H1 (cell line): ENCODE data around the gene OOSP4A. TPM values are rescaled to one million over a fixed set of nuclear protein-coding genes. Genes with fewer than 3 reads are reported as not detected.

Experiments used
- CTCF ChIA-PET: fragments of 300-600 bp; sonication (Branson Sonifier 250); formaldehyde crosslinking; loops from one replicate; lab custom pipeline; 2021; ENCODE audit not compliant: partially characterized antibody; lab: Charles Lee
- POLR2A ChIA-PET: fragments of 300-600 bp; sonication (Branson Sonifier 250); formaldehyde crosslinking; loops from one replicate; lab custom pipeline; 2021; ENCODE audit warnings: inconsistent platforms; ENCODE audit not compliant: partially characterized antibody; lab: Charles Lee
- DNase-seq, 2 experiments: peaks; one replicate each; pipeline versions ENCODE4 v3.0.0 to v3.0.0-alpha.2; 2010 to 2022; ENCODE audit warnings: low spot score in 2 of 2, low read depth in 1 of 2, mixed read lengths in 1 of 2
- FAIRE-seq: peaks from 2 replicates; lab custom pipeline; 2011; peaks lifted over from hg19 to GRCh38; lab: Jason Lieb, UNC
- H2AFZ ChIP-seq: 2 replicates; pipeline ENCODE4 v1.8.1; 2012; ENCODE audit warnings: low read length, inconsistent platforms
- H2AK5ac ChIP-seq: 2 replicates; pipeline ENCODE4 v1.6.1; 2013; ENCODE audit warnings: low read depth, low read length
- H2BK120ac ChIP-seq: replicated peaks from 2 replicates; pipeline ENCODE3; 2013; ENCODE audit warnings: low read depth, low read length, inconsistent platforms
- H2BK12ac ChIP-seq: 2 replicates; pipeline ENCODE4 v1.6.1; 2013; ENCODE audit warnings: low read depth, low read length
- H2BK15ac ChIP-seq: 2 replicates; pipeline ENCODE4 v1.6.1; 2013; ENCODE audit warnings: low read length
- H2BK20ac ChIP-seq: 2 replicates; pipeline ENCODE4 v1.6.1; 2013; ENCODE audit warnings: low read length
- H2BK5ac ChIP-seq: 2 replicates; pipeline ENCODE4 v1.6.1; 2013; ENCODE audit warnings: low read depth, low read length
- H3K14ac ChIP-seq: 2 replicates; pipeline ENCODE4 v1.6.1; 2013; ENCODE audit warnings: inconsistent platforms; ENCODE audit not compliant: insufficient read length
- H3K18ac ChIP-seq: 2 replicates; pipeline ENCODE4 v1.6.1; 2013; ENCODE audit warnings: low read length; ENCODE audit errors: extremely low read depth
- H3K23ac ChIP-seq: 2 replicates; pipeline ENCODE4 v1.6.1; 2013; ENCODE audit warnings: inconsistent platforms; ENCODE audit not compliant: insufficient read length
- H3K23me2 ChIP-seq: 2 replicates; pipeline ENCODE4 v1.6.1; 2013; ENCODE audit warnings: low read depth, low read length
- H3K27ac ChIP-seq: 2 replicates; pipeline ENCODE4 v1.6.1; 2011; ENCODE audit warnings: low read depth, low read length, inconsistent platforms
- H3K27me3 ChIP-seq, 4 experiments: replicated peaks in 1 of 4; 1 replicate in 1 of 4; 2 replicates in 3 of 4; pipeline versions ENCODE4 v1.6.1 to v1.8.1; 2011 to 2013; ENCODE audit warnings: low read length in 3 of 4, mild to moderate bottlenecking in 3 of 4, inconsistent platforms in 2 of 4, mixed read lengths in 2 of 4, moderate library complexity in 1 of 4; ENCODE audit not compliant: control insufficient read depth in 3 of 4, insufficient read depth in 3 of 4; ENCODE audit errors: extremely low read depth in 1 of 4
- H3K36me3 ChIP-seq, 4 experiments: 2 replicates each; pipeline versions ENCODE4 v1.6.1 to v1.8.1; 2011 to 2013; ENCODE audit warnings: mild to moderate bottlenecking in 4 of 4, low read length in 3 of 4, moderate library complexity in 2 of 4, control low read depth in 1 of 4, inconsistent platforms in 1 of 4; ENCODE audit not compliant: insufficient read depth in 4 of 4, control insufficient read depth in 2 of 4
- H3K4ac ChIP-seq: replicated peaks from 2 replicates; pipeline ENCODE3; 2013; ENCODE audit warnings: low read length, low read depth, mixed read lengths, inconsistent platforms; ENCODE audit not compliant: insufficient read length
- H3K4me1 ChIP-seq, 4 experiments: replicated peaks in 1 of 4; 1 replicate in 1 of 4; 2 replicates in 3 of 4; pipeline versions ENCODE4 v1.6.1 to v1.8.1; 2011 to 2013; ENCODE audit warnings: low read length in 3 of 4, inconsistent platforms in 2 of 4, mixed read lengths in 1 of 4; ENCODE audit not compliant: insufficient read depth in 4 of 4, control insufficient read depth in 3 of 4
- H3K4me2 ChIP-seq, 2 experiments: 2 replicates each; pipeline versions ENCODE4 v1.6.1 to v1.8.1; 2011 to 2013; ENCODE audit warnings: low read depth in 2 of 2, low read length in 2 of 2, control low read depth in 1 of 2, inconsistent platforms in 1 of 2, mild to moderate bottlenecking in 1 of 2; ENCODE audit not compliant: insufficient read depth in 1 of 2
- H3K4me3 ChIP-seq, 4 experiments: fragments of 200-600, 300-600 bp in 1 of 4; sonication (generic), shearing (Covaris generic), sonication (Bioruptor Twin) in 1 of 4; 2 replicates each; pipeline versions ENCODE4 v1.5.1 to v1.8.1; 2011 to 2016; ENCODE audit warnings: low read length in 4 of 4, low read depth in 3 of 4, control low read depth in 2 of 4, inconsistent platforms in 2 of 4, mild to moderate bottlenecking in 2 of 4, mixed read lengths in 1 of 4, moderate library complexity in 1 of 4; ENCODE audit not compliant: insufficient read depth in 2 of 4; ENCODE audit errors: extremely low read depth in 1 of 4
- H3K56ac ChIP-seq: replicated peaks from 2 replicates; pipeline ENCODE3; 2013; ENCODE audit warnings: low read depth, mild to moderate bottlenecking, mixed read lengths, low read length, inconsistent platforms; ENCODE audit not compliant: insufficient read length
- H3K79me1 ChIP-seq: 2 replicates; pipeline ENCODE4 v1.6.1; 2013; ENCODE audit warnings: low read depth, low read length, control low read depth
- H3K79me2 ChIP-seq, 2 experiments: 2 replicates each; pipeline versions ENCODE4 v1.6.1 to v1.8.1; 2012 to 2013; ENCODE audit warnings: low read length in 2 of 2, mild to moderate bottlenecking in 2 of 2, inconsistent platforms in 1 of 2; ENCODE audit not compliant: insufficient read depth in 2 of 2, control insufficient read depth in 1 of 2
- H3K9ac ChIP-seq, 4 experiments: replicated peaks in 1 of 4; 1 replicate in 1 of 4; 2 replicates in 3 of 4; pipeline versions ENCODE4 v1.6.1 to v1.8.1; 2011 to 2013; ENCODE audit warnings: low read depth in 3 of 4, low read length in 3 of 4, control low read depth in 2 of 4, mild to moderate bottlenecking in 2 of 4, moderate library complexity in 2 of 4, inconsistent platforms in 1 of 4; ENCODE audit errors: extremely low read depth in 1 of 4
- H3K9me3 ChIP-seq, 2 experiments: 2 replicates each; pipeline versions ENCODE4 v1.6.1 to v1.8.1; 2012 to 2013; ENCODE audit warnings: mild to moderate bottlenecking in 2 of 2, moderate library complexity in 2 of 2, control low read depth in 1 of 2, inconsistent platforms in 1 of 2, low read depth in 1 of 2, low read length in 1 of 2, mixed read lengths in 1 of 2; ENCODE audit not compliant: insufficient read depth in 2 of 2
- H4K20me1 ChIP-seq, 2 experiments: replicated peaks in 1 of 2; 2 replicates each; pipeline versions ENCODE3 to v1.8.1; 2011 to 2013; ENCODE audit warnings: inconsistent platforms in 2 of 2, low read length in 2 of 2, mild to moderate bottlenecking in 1 of 2; ENCODE audit not compliant: insufficient read depth in 2 of 2, control insufficient read depth in 1 of 2
- H4K5ac ChIP-seq: 2 replicates; pipeline ENCODE4 v1.6.1; 2013; ENCODE audit warnings: low read length, low read depth, mixed read lengths, inconsistent platforms; ENCODE audit not compliant: insufficient read length
- H4K8ac ChIP-seq: 2 replicates; pipeline ENCODE4 v1.8.0; 2013; ENCODE audit warnings: mild to moderate bottlenecking, moderate library complexity, low read length, inconsistent platforms; ENCODE audit not compliant: insufficient read depth; ENCODE audit errors: extremely low read depth
- H4K91ac ChIP-seq: replicated peaks from 2 replicates; pipeline ENCODE3; 2013; ENCODE audit warnings: low read length, mixed read lengths, inconsistent platforms; ENCODE audit not compliant: insufficient read length
- CBX5 ChIP-seq: fragments of 300-800, 300-1000 bp; sonication (generic); IDR thresholded peaks from 2 replicates; pipeline ENCODE4 v1.7.1; 2016; ENCODE audit warnings: antibody characterized with exemption, low read length, low read depth
- CBX8 ChIP-seq: fragments of 300-800, 300-1000 bp; sonication (generic); IDR thresholded peaks from 2 replicates; pipeline ENCODE4 v1.7.1; 2016; ENCODE audit warnings: low read depth, low read length, borderline replicate concordance
- EGR1 ChIP-seq: IDR thresholded peaks from 2 replicates; pipeline ENCODE4 v1.6.1; 2011; ENCODE audit warnings: low read depth, low read length, borderline replicate concordance
- HDAC2 ChIP-seq, 2 experiments: fragments of 300-600 bp in 1 of 2; sonication (generic) in 1 of 2; IDR thresholded peaks; 2 replicates each; pipeline ENCODE4 v1.6.1; 2011 to 2012; ENCODE audit warnings: low read depth in 2 of 2, low read length in 2 of 2, mild to moderate bottlenecking in 2 of 2, moderate library complexity in 2 of 2, borderline replicate concordance in 1 of 2, inconsistent platforms in 1 of 2
- JUND ChIP-seq: IDR thresholded peaks from 2 replicates; pipeline ENCODE4 v1.6.1; 2011; ENCODE audit warnings: mild to moderate bottlenecking, improper control_type of control experiment, low read length
- KDM4A ChIP-seq: IDR thresholded peaks from one replicate; pipeline ENCODE4 v1.7.1; 2012; ENCODE audit warnings: low read depth, mild to moderate bottlenecking, moderate library complexity, low read length, inconsistent platforms; ENCODE audit not compliant: severe bottlenecking
- NRF1 ChIP-seq: IDR thresholded peaks from 2 replicates; pipeline ENCODE4 v1.6.1; 2011; ENCODE audit warnings: mild to moderate bottlenecking, low read depth, low read length, improper control_type of control experiment
- SIRT6 ChIP-seq: IDR thresholded peaks from one replicate; pipeline ENCODE4 v1.7.1; 2012; ENCODE audit warnings: low read length, inconsistent platforms
- WGBS, 2 experiments: shearing (Covaris generic) in 1 of 2; methylation state at CpG; one replicate each; pipeline versions ENCODE4 v1.1.6 to v1.1.7; 2013 to 2015; ENCODE audit warnings: low lambda C conversion rate in 2 of 2, mixed read lengths in 2 of 2, inconsistent platforms in 1 of 2, low coverage in 1 of 2, missing lambda C conversion rate in 1 of 2; ENCODE audit not compliant: insufficient replicate concordance in 2 of 2, insufficient coverage in 1 of 2, insufficient read length in 1 of 2; ENCODE audit errors: extremely low coverage in 1 of 2, missing lambda C conversion rate in 1 of 2; 5-methylcytosine and 5-hydroxymethylcytosine counted together
- polyA plus RNA-seq, 7 experiments: library from polyadenylated mRNA; depleted of rRNA in 3 of 7; stranded (reverse) in 5 of 7; unstranded in 2 of 7; fragments of >200 nt in 5 of 7; fragments of 200-250 nt in 2 of 7; gene quantifications; 1 replicate in 5 of 7; 2 replicates in 1 of 7; 4 replicates in 1 of 7; pipeline versions ENCODE4 v1.2.1 to v1.2.3, GENCODE V29; 2011 to 2013; ENCODE audit warnings: missing spikeins in 2 of 7, mixed read lengths in 2 of 7
- total RNA-seq: library from RNA; stranded (reverse); fragmentation: NEBNext Ultra II Directional; extraction: Animal tissue kit (Norgen Biotek cat#: 25700); gene quantifications from 2 replicates; pipeline ENCODE4 v1.2.1, GENCODE V29; 2021
- TF ChIP-seq, protein P1 (sequence below): IDR thresholded peaks from 2 replicates; pipeline ENCODE4 v1.6.1; 2011; ENCODE audit warnings: low read depth, mild to moderate bottlenecking, low read length; ENCODE audit not compliant: insufficient read depth
- TF ChIP-seq, protein P2 (sequence below): IDR thresholded peaks from 2 replicates; pipeline ENCODE4 v1.6.1; 2012; ENCODE audit warnings: inconsistent platforms

OOSP4A gene
- total and polyA plus RNA-seq, 2 of the 8 experiments (the other 6 are each of a cell fraction or from before 2014, with no cell fraction given), result not detected

DNA sequence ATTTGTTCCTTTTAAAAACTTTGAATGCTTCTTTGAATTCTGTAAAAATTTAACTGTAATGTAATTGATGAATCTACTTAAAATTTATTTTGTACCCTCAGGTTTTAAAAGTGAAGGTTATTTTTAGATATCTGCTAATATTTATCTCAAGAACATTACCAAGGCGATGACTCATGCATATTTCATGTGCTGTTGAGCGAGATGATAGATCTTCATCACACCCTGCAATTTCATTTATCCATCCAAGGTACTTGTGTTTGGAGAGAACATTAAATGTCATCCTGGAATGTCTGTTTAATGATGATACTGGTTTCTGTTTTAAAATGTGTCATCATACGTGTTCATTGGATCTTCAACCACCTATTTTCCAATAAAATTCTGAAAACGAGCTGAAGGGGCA is 6.7 kb upstream of the OOSP4A start:
- Histone ChIP-seq H3K18ac (no peak overlapping the region), H2BK5ac (no peak overlapping the region), H4K5ac (no peak overlapping the region), H2AK5ac (no peak overlapping the region), H3K4ac (no peak overlapping the region), H3K27me3 (no peaks in the 10 kb centered on the region), H2BK12ac (no peak overlapping the region), H3K14ac (no peak overlapping the region), H3K79me2 (no peaks in the 10 kb centered on the region), H2BK120ac (no peak overlapping the region), H2BK20ac (no peak overlapping the region), H2BK15ac (no peak overlapping the region), H4K20me1 (no peaks in the 10 kb centered on the region), H3K36me3 (no peaks in the 10 kb centered on the region), H3K9me3 (no peaks in the 10 kb centered on the region), H3K56ac (no peak overlapping the region), H3K9ac (no peak overlapping the region), H3K4me3 (no peak overlapping the region), H3K23me2 (no peaks in the 10 kb centered on the region), H3K27ac (no peak overlapping the region), H4K91ac (no peak overlapping the region), H3K4me2 (no peak overlapping the region), H3K4me1 (no peaks in the 10 kb centered on the region), H3K23ac (no peak overlapping the region), H4K8ac (no peak overlapping the region), H2AFZ (no peak overlapping the region), H3K79me1 (no peaks in the 10 kb centered on the region)
- FAIRE-seq, result no peak
- CTCF ChIA-PET, result interaction anchor here (0.9 to 1.0 kb wide), 2 partner anchors 12 to 24 kb away, joined by 3 read pairs; no protein-coding TSS in a partner anchor
- WGBS, 2 experiments, result 82% methylated on average over 4 of the region's 4 CpGs; no CpG with 5 or more reads in 1 of the 2 experiments
- DNase-seq, result no peak
- POLR2A ChIA-PET, result no interaction called here
- TF ChIP-seq, protein P1, sequence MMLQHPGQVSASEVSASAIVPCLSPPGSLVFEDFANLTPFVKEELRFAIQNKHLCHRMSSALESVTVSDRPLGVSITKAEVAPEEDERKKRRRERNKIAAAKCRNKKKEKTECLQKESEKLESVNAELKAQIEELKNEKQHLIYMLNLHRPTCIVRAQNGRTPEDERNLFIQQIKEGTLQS, result no peak
- TF ChIP-seq, protein P2, sequence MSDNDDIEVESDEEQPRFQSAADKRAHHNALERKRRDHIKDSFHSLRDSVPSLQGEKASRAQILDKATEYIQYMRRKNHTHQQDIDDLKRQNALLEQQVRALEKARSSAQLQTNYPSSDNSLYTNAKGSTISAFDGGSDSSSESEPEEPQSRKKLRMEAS, result no peak
- TF ChIP-seq EGR1 (no peak), KDM4A (no peak), CBX8 (no peak), HDAC2 (IDR thresholded peaks at IDR 0.05; ENCODE audit: borderline replicate concordance in 1 of 2, low read depth in 2 of 2, low read length in 2 of 2) (no peak), JUND (no peak), NRF1 (no peak), CBX5 (no peak), SIRT6 (no peak)
